HFF-Myc (cell line): ENCODE results near the gene SERPINE2.

Experiments
- DNase-seq: peaks from one replicate; pipeline ENCODE4 v3.0.0-alpha.2; 2011; ENCODE audit warnings: low read depth; ENCODE audit errors: extremely low read depth
- H3K4me3 ChIP-seq: replicated peaks from 2 replicates; pipeline ENCODE4 v1.5.1; 2011; ENCODE audit warnings: low read depth, mild to moderate bottlenecking, control low read depth, low read length
- TF ChIP-seq, protein P1 (sequence below): IDR thresholded peaks from 2 replicates; pipeline ENCODE4 v1.5.1; 2012; ENCODE audit warnings: mild to moderate bottlenecking, low read depth, low read length, control low read depth; ENCODE audit errors: missing control alignments

The SERPINE2 gene

DNA sequence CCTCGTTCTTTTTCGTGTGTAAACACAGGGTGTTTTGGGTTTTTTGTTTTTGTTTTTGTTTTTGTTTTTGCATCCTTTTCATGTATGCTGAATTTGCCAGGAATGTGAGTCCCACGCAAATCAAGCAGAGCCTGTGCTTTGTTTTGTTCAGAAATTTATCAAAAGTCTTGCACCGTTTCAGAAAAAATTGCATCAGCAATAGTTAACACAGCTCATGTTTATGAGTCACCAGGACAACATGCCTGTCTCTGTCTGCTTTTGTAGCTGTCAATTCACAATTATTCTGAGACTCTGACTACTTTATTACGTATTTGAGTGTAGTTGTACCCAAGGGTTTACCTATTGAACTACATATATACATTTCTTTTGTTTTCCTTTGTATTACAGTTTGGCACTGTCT, 43.5 kb downstream of the SERPINE2 start:
- TF ChIP-seq, protein P1, sequence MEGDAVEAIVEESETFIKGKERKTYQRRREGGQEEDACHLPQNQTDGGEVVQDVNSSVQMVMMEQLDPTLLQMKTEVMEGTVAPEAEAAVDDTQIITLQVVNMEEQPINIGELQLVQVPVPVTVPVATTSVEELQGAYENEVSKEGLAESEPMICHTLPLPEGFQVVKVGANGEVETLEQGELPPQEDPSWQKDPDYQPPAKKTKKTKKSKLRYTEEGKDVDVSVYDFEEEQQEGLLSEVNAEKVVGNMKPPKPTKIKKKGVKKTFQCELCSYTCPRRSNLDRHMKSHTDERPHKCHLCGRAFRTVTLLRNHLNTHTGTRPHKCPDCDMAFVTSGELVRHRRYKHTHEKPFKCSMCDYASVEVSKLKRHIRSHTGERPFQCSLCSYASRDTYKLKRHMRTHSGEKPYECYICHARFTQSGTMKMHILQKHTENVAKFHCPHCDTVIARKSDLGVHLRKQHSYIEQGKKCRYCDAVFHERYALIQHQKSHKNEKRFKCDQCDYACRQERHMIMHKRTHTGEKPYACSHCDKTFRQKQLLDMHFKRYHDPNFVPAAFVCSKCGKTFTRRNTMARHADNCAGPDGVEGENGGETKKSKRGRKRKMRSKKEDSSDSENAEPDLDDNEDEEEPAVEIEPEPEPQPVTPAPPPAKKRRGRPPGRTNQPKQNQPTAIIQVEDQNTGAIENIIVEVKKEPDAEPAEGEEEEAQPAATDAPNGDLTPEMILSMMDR: no peak
- DNase-seq: no peak
- H3K4me3 ChIP-seq: no peak overlapping the region

DNA sequence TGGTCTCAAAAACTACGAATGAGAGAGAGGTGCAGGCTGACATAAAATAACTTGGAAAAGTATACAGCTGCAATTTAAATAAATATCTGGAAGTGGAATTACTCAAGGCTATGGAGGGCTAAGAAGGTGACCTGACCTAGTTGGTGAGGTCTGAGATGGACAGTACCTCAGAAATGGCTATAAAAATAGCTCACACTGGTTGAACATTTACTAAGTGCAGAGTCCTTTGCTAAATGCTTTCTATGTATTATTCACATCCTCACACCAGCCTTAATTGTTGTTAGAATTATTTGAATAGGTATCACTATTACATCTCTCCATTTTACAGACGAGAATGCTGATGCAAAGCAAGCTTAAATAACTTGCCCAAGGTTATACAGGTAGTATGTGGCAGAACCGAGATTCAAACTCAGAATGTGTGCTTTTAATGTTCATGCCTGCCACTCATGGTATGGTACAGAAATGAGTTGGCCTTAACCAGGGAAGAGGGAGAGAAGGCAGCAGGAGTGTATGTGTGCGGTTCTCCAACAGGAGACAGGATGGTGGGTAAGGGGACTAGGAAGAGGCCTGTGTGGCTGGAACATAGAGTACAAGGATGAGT, 44.4 kb downstream of the SERPINE2 start:
- TF ChIP-seq, protein P1: no peak
- no peak overlapping the region for H3K4me3 ChIP-seq
- DNase-seq: no peak

DNA sequence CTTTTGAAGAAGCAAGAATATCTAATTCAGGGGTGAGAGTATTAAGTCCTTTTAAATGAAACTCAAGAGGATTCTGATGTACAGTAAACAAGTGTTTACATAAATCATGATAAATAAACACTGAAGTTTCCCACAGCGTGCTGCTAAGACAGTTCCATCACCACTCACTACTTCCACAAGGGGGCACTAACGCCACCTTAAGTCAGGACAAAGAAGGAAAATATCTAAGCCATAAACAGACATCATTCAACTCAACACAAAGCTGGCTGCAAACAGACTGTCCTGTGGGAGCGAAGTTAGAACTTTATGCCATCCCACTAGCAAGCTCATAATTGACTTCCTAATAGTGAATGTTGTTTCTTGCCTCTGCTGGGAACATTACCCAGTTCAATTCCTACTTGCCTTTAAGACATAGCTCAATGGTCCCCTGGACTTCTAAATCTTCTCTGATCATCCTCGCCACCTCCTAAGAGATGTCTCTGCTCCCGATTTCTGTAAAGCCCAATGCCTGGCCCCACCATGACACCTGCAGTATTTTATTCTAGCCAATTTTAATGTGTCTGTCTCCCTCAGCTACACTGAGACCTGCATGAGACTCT, 45.4 kb downstream of the SERPINE2 start:
- TF ChIP-seq, protein P1: peak; percentile 82
- DNase-seq: peak; percentile 66
- H3K4me3 ChIP-seq: no peak overlapping the region

DNA sequence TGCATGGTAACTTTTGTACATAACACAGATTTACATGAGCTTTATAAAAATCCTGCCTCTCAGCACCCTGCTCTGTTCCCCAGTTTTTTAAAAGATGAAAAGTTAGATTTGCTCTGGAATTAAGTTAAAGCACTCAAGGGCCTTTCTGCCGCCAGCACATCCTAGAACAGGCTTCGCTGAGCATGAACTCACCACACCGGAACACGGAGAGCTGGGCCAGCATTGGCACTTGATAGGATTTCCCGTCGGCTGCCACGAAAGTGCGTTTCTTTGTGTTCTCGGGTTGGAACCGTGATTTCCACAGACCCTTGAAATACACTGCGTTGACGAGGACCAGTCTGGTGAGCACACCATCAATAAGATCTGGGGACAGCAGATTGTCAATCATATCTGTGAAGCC, 47.5 kb downstream of the SERPINE2 start:
- TF ChIP-seq, protein P1: no peak
- no peak for DNase-seq
- no peak overlapping the region for H3K4me3 ChIP-seq

DNA sequence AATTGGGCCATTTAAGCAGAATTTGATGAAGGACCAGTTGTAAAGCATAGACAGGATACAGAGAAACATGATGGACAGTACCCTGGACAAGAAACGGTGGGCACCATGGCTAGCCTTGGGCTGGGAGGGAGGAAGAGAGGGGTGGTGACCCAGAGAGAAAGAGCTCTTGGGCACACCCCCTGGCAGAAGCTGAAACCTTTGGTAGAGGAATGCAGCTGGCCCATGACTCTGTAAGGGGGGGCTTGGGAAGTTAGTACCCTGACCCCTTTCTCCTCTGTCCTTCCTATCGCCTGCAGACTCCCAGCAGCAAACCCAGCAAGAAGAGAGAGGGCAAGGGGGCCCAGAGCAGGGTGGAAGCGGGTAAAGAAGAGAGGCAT, 49.2 kb downstream of the SERPINE2 start:
- TF ChIP-seq, protein P1: no peak
- no peak for DNase-seq
- no peak overlapping the region for H3K4me3 ChIP-seq

DNA sequence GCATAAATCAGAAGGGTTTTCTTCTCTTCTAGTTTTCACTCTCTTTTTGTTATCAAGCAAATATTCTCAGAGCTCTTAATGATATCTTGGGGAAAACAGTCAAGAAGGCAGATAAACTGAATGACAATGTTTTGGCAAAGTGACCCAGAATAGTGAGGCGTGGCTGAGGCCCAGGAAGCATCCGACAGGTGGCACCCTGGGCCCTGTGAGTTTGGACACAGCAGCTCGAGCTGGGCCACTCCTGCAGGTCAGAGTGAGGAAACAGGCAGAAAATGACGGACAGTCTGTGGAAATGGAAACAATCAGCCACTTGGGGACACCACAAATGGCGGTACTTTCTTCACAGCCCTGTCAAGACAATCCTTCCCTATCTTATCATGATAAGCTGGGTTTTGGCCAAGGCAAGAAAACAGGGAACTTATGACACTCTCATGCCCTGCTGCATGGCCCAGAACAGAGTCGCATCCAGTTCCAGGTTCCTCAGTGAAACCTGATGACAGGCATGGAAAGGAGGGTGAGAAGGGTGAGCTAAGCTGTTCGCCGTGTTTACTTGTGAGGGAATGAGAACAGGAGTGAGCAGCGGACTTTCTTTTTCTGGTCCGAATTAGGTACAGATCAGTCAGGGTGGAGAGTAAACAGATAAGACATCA, 49.8 kb downstream of the SERPINE2 start:
- DNase-seq: no peak
- TF ChIP-seq, protein P1: no peak
- H3K4me3 ChIP-seq: no peak overlapping the region

DNA sequence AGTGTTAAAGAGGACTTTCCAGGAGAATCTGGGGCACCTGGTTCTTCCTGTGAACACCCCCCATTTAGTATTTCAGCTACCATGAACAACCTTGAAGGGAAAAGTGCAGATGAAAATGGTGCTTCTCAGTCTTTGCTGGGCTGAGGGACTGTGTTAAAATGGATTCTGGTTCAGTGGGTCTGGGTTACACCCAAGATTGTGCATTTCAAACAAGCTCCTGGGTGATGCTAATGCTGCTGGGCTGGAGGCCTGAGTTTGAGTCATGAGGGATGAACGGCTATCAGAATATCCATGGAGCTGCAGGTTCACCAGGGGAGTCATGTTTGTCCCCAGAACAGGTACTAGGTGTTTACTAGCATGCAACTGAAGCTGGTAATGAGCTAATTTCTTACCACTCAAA, 57.8 kb downstream of the SERPINE2 start:
- no peak for DNase-seq
- H3K4me3 ChIP-seq: no peak overlapping the region
- TF ChIP-seq, protein P1: no peak
